Right ventricle myocardium inferior (tissue), 1 donor: ENCODE data around the gene KPNA2. TPM values are rescaled to one million over a fixed set of nuclear protein-coding genes. Genes with fewer than 3 reads are reported as not detected.
"Not testable (repeated sequence)": the region's sequence is repeated elsewhere in the genome, so short reads cannot be mapped to it uniquely, and the experiment has no call there.

ENCODE experiments used
- ATAC-seq: fragments of 200-7000 bp; cut with Tn5 transposase; one replicate; pipeline ENCODE4 v1.9.1; 2020; ENCODE audit warnings: mild to moderate bottlenecking, moderate library complexity
- DNase-seq: peaks from one replicate; pipeline ENCODE4 v3.0.0; 2021; ENCODE audit errors: missing footprints
- intact Hi-C: fragments of 100-400 bp; cut with DNase I; formaldehyde crosslinking; loops from one replicate; pipeline ENCODE4 v1.11.0; 2022
- long read RNA-seq: library from polyadenylated mRNA; unstranded; transcript quantifications from one replicate; pipeline ENCODE4 v2.0.0, GENCODE V29; 2021
- total RNA-seq: library from RNA; stranded (reverse); fragmentation: NEBNext Ultra II Directional; extraction: Animal tissue kit (Norgen Biotek cat#: 25700); gene quantifications from one replicate; pipeline ENCODE4 v1.2.1, GENCODE V29; 2021
- donor health status: DM: no; HTN: yes; CAD: no; lungs with severe emphysema.

KPNA2 gene
- 20.8 TPM for total RNA-seq
- long read RNA-seq, transcript KPNA2-201 (11 exons, 2,181 nt): major isoform, 12 of 12 reads
- long read RNA-seq, partial matches to known transcripts: 0 of 12 reads
- long read RNA-seq, other reads (novel, unspliced or antisense): 0 of 12 reads

GRCh38 chr17:68035523-68036303, at the start of gene KPNA2:
TSS of gene KPNA2 (plus strand) at chr17:68035735. CDS start at chr17:68037133, 1,398 bp downstream.
- DNase-seq: peak; percentile 95
- intact Hi-C loops: loop anchor here (5.0 kb wide), 1 partner anchor 67 kb away; no protein-coding TSS in a partner anchor
- peak; percentile 97 for ATAC-seq

GRCh38 chr17:67990909-67991308, 44.6 kb upstream of the KPNA2 start:
- intact Hi-C loops: no loop called here
- ATAC-seq: no peak
- no peak for DNase-seq

DNA sequence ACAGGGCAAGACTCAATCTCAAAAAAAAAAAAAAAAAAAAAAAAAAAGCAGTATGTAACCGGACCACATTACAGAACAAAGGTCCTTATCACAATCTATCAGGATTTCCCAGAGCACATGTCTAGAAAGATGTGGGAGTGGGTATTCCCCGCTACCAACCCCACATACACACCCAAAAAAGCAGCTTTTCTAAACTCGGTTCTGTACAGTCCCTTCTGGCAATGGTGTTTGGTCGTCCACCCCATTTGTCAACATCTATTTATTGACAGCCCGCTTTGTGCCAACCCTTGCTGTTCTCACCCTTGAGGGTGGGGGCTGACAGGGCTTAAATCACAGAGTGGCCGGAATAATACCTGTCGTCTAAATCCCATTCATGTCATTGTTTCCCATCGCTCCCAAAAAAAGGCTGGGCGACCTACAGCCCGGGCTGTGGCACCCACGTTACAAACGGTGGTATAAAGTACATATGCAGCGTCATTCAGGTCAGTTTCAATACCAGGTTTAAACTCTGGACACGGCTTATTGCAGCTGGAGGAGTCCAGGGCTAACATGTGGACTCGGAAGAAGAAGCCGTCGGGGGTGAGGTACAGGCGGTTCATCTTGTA, 42.9 kb upstream of the KPNA2 start:
- ATAC-seq (no peak), DNase-seq (no peak)
- intact Hi-C loops: loop anchor here (1.0 kb wide), 1 partner anchor 28 kb away; no protein-coding TSS in a partner anchor

- intact Hi-C loops: loop anchor here (1.0 kb wide), 1 partner anchor 27 kb away; no protein-coding TSS in a partner anchor
- peak; percentile 83 for ATAC-seq
- DNase-seq: peak; percentile 91
Observed at GRCh38 chr17:67993153-67993997, 42.2 kb upstream of the KPNA2 start.

DNA sequence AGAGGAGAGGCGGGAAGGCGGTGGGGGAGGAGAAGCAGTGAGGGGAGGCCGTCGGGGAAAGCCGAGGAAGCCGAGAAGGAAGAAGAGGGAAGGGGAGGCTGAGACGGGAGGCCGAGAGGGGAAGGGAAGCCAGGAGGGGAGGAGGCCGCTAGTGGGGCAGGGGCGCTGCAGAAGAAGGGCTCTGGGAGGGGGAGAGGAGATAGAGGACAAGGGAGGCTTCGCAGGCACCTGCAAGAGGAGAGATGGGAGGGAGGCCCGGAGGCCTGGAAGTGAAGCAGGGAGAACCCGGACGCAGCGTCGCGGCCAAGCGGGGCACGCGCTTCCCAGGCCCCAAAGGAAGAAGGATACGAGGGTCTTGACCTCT, 41.6 kb upstream of the KPNA2 start:
- ATAC-seq (no peak), DNase-seq (no peak)
- intact Hi-C loops: loop anchor here (1.0 kb wide), 1 partner anchor 26 kb away; no protein-coding TSS in a partner anchor

DNA sequence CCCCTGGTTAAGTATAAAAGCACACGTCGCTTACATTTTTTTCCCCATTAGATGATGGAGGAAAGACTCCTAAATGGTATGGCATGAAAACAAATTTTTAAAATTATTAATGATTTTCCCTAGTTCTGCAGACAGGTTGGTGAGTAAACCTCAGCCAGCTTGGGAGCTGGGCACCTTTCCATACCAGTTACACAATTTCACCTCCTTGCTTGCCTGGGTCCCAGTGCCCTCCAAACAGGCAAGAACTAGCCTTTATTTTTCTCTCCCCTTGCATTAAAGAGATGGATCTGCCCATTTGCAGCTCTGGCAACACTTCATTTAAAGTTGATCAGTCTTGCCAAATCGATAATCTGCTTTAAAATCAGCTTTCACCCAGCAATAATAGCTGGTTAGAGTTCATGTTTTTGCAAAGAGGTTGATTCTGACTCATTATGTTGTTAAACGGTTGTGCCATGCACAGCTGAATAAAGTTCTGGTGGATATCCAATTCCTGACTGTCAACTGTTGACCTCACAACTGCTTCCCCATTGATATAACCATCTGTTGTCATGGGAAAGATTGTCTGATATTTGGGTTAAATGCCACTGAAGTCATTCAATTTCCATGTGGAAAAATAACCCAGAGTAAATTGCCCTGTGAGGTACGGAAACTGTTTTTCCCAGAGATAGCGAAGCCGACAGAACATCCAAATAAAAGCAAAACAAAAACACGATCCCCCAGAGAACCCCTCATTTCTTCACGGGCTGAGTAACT, 40.5 kb upstream of the KPNA2 start:
- ATAC-seq (no peak), DNase-seq (no peak)
- intact Hi-C loops: no loop called here

GRCh38 chr17:67995570-67996263, 39.8 kb upstream of the KPNA2 start:
- DNase-seq: no peak
- ATAC-seq: peak; percentile 23
- intact Hi-C loops: no loop called here

DNA sequence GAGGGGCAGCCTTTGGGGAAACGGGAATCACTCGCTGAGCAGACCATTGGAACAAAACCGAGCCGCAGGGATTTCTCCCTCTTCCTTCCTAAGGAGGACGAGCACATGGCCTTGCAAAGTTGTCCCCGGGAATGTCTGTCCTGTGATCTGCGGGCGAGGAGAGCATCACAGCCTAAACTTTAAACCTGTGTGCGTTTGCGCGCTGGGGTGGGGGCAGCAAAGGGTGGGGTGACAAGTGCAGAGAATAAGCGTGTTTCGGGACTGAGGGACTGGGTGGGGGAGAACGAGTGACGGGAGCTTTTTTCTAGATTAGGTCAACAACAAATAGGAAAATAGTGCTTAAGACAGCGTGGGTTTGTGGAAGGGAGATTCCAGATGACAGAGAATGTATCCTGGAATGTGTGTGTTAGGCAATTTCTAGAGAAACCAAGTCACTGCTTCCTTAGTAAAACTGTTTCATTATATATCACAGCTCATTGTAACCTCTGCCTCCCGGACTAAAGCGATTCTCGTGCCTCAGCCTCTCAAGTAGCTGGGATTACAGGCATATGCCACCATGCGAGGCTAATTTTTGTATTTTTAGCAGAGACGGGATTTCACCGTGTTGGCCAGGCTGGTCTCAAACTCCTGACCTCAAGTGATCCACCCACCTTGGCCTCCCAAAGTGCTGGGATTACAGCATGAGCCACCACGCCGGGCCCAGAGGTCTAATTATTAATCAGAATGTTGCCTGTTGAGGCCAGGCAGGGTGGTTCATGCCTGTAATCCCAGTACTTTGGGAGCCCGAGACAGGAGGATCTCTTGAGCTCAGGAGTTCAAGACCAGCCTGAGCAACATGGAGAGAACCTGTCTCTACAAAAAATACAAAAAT, 39.0 kb upstream of the KPNA2 start, which contains the start of gene C17orf58:
Gene C17orf58, minus strand, starts transcription at position 169 of the 871 bp plus-strand sequence. CDS start 271 bp downstream, outside the sequence.
- intact Hi-C loops, ATAC-seq, DNase-seq: not testable (repeated sequence)

GRCh38 chr17:67998466-67998865, 37.1 kb upstream of the KPNA2 start:
- ATAC-seq: no peak
- no peak for DNase-seq
- intact Hi-C loops: no loop called here

- no peak for DNase-seq
- intact Hi-C loops: no loop called here
- no peak for ATAC-seq
Observed at GRCh38 chr17:67999291-67999911, 36.1 kb upstream of the KPNA2 start.

- intact Hi-C loops: no loop called here
- ATAC-seq (no peak), DNase-seq (no peak)
Observed at GRCh38 chr17:68004201-68004600, 31.3 kb upstream of the KPNA2 start.

DNA sequence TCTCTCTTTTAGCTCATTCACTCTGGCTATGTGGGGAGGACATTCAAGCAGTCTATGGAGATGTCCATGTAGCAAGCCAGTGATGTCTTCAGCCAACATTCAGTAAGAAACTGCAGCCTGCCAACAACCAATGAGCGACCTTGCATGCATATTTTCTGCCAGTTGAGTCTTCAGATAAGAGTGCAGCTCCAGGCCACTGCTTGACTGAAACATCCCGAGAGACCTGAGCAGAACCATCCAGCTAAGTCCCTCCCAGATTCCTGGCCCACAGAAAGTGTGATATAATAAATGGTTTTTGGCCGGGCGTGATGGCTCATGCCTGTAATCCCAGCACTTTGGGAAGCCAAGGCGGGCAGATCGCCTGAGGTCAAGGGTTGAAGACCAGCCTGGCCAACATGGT, 28.7 kb upstream of the KPNA2 start:
- ATAC-seq (peak; percentile 95), DNase-seq (peak; percentile 74)
- intact Hi-C loops: no loop called here

- intact Hi-C loops: no loop called here
- DNase-seq: peak; percentile 82
- peak; percentile 46 for ATAC-seq
Observed at GRCh38 chr17:68011199-68011665, 24.3 kb upstream of the KPNA2 start.

GRCh38 chr17:68013385-68013784, 22.1 kb upstream of the KPNA2 start:
- no peak for DNase-seq
- ATAC-seq: no peak
- intact Hi-C loops: no loop called here

- DNase-seq (peak; percentile 53), ATAC-seq (no peak)
- intact Hi-C loops: no loop called here
Observed at GRCh38 chr17:68015081-68015723, 20.3 kb upstream of the KPNA2 start.

- intact Hi-C loops: no loop called here
- no peak for ATAC-seq
- no peak for DNase-seq
Observed at GRCh38 chr17:68016838-68017237, 18.7 kb upstream of the KPNA2 start.
